ENCODE results near the gene SIX1. TPM values are rescaled to one million over a fixed set of nuclear protein-coding genes. Genes with fewer than 3 reads are reported as not detected.

SIX1 gene
- total RNA-seq, 4 donors from 2014 or later, result 0.21 to 1.2 (median 1.0) TPM; not detected in 1

DNA sequence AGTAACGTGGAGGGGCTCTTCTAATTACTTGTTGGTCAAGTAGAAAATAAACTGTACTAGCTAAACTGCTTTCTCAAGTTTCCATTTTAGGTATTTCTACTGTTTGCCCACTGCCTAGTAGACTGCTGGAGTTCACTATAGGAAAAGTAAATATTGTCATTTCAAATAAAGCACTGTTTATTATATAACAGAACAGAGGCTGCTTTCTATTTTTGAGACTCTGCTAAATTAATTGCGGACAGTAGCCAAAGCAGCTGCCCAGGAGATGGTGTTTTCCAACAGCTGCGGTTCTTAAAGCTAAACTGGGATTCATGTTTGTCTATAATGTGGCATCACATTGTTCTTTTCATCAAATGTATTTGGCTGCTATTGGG, 15.9 kb upstream of the SIX1 start:
- whole genome bisulfite sequencing, 2 donors, result 63 to 66% methylated on average over 3 of the region's 3 CpGs
- TF ChIP-seq, protein P1, sequence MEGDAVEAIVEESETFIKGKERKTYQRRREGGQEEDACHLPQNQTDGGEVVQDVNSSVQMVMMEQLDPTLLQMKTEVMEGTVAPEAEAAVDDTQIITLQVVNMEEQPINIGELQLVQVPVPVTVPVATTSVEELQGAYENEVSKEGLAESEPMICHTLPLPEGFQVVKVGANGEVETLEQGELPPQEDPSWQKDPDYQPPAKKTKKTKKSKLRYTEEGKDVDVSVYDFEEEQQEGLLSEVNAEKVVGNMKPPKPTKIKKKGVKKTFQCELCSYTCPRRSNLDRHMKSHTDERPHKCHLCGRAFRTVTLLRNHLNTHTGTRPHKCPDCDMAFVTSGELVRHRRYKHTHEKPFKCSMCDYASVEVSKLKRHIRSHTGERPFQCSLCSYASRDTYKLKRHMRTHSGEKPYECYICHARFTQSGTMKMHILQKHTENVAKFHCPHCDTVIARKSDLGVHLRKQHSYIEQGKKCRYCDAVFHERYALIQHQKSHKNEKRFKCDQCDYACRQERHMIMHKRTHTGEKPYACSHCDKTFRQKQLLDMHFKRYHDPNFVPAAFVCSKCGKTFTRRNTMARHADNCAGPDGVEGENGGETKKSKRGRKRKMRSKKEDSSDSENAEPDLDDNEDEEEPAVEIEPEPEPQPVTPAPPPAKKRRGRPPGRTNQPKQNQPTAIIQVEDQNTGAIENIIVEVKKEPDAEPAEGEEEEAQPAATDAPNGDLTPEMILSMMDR (IDR thresholded peaks at IDR 0.05), result no peak
- no peak for TF ChIP-seq POLR2A (IDR thresholded peaks at IDR 0.05)
- DNase-seq (ENCODE audit: low spot score in 2 of 2), result no peak
- no peak overlapping the region for H3K4me3 ChIP-seq (ENCODE audit: low read depth, poor library complexity, severe bottlenecking)
- intact Hi-C loops (cut with DNase I; ENCODE audit: low total_unique reads), result no loop called here

DNA sequence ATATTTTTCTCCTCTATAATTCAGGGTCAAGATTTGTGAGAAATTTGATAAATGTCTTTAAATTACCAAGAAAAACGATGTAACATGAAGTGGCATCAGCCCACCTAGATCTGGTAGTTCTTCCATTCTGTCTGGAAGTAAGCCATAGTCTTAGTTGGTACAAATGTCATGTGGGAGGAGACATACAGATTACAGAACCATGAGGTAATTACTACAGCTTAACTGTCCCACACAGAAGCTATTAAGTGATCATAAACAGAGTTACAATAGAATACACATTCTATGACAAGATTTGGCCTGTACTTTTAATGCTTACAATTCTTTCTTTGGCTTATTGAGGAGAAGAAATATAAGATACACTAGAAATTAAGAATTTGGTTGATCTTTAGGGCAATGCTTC, 13.7 kb upstream of the SIX1 start:
- intact Hi-C loops (cut with DNase I; ENCODE audit: low total_unique reads), result no loop called here
- TF ChIP-seq POLR2A (IDR thresholded peaks at IDR 0.05), result no peak
- TF ChIP-seq, protein P1 (IDR thresholded peaks at IDR 0.05), result no peak
- WGBS, 2 donors, result 73 to 87% methylated on average over 1 of the region's 1 CpG
- no peak for DNase-seq (ENCODE audit: low spot score in 2 of 2)
- H3K4me3 ChIP-seq (ENCODE audit: low read depth, poor library complexity, severe bottlenecking), result no peak overlapping the region

- no peak overlapping the region for H3K4me3 ChIP-seq (ENCODE audit: low read depth, poor library complexity, severe bottlenecking)
- 84 to 86% methylated on average over 1 of the region's 1 CpG for WGBS, 2 donors
- intact Hi-C loops (cut with DNase I; ENCODE audit: low total_unique reads), result no loop called here
- DNase-seq (ENCODE audit: low spot score in 2 of 2), result no peak
- no peak for TF ChIP-seq POLR2A (IDR thresholded peaks at IDR 0.05)
- TF ChIP-seq, protein P1 (IDR thresholded peaks at IDR 0.05), result no peak
Measured at GRCh38 chr14:60661721-60662120, 12.4 kb upstream of the SIX1 start.

GRCh38 chr14:60658909-60659585, 9.8 kb upstream of the SIX1 start:
- DNase-seq (ENCODE audit: low spot score in 2 of 2), result no peak
- no peak for TF ChIP-seq POLR2A (IDR thresholded peaks at IDR 0.05)
- TF ChIP-seq, protein P1 (IDR thresholded peaks at IDR 0.05), result no peak
- intact Hi-C loops (cut with DNase I; ENCODE audit: low total_unique reads), result no loop called here
- H3K4me3 ChIP-seq (ENCODE audit: low read depth, poor library complexity, severe bottlenecking), result no peak overlapping the region
- 49 to 57% methylated on average over 4 of the region's 4 CpGs for WGBS, 2 donors

- no peak overlapping the region for H3K4me3 ChIP-seq (ENCODE audit: low read depth, poor library complexity, severe bottlenecking)
- intact Hi-C loops (cut with DNase I; ENCODE audit: low total_unique reads), result no loop called here
- DNase-seq (ENCODE audit: low spot score in 2 of 2), result no peak
- WGBS, 2 donors, result 44 to 45% methylated on average over 10 of the region's 10 CpGs
- no peak for TF ChIP-seq POLR2A (IDR thresholded peaks at IDR 0.05)
- TF ChIP-seq, protein P1 (IDR thresholded peaks at IDR 0.05), result no peak
Measured at GRCh38 chr14:60658211-60658690, 9.0 kb upstream of the SIX1 start.

All from lower leg skin (tissue), 4 donors.